Stimulated activated CD4-positive, alpha-beta T cell treated with anti-CD3 and anti-CD28 coated beads, Interleukin-2, amount 100 ng/mL, for 24 hours (primary cell): ENCODE results near the gene SLC28A3.
A peak's percentile ranks its signal among the peaks of the same experiment; 100 is the strongest.

ENCODE experiments used
- DNase-seq, 2 donors: peaks; one replicate each; pipeline ENCODE4 v3.0.0-alpha.2; 2020

The SLC28A3 gene

GRCh38 chr9:84294241-84294950 is 46.2 kb downstream of the SLC28A3 start:
- no peak for DNase-seq

GRCh38 chr9:84293001-84293798 is 47.4 kb downstream of the SLC28A3 start:
- DNase-seq, result peak in 1 of 2 donors; percentile 10

GRCh38 chr9:84285381-84285780 is 55.2 kb downstream of the SLC28A3 start:
- no peak for DNase-seq

GRCh38 chr9:84283946-84284345 is 56.6 kb downstream of the SLC28A3 start:
- DNase-seq, result no peak

- DNase-seq, result no peak
Observed at GRCh38 chr9:84278130-84278529, 62.4 kb downstream of the SLC28A3 start.

- no peak for DNase-seq
Observed at GRCh38 chr9:84277646-84278045, 62.9 kb downstream of the SLC28A3 start.

- DNase-seq, result no peak
Observed at GRCh38 chr9:84276741-84277140, 63.8 kb downstream of the SLC28A3 start.

- no peak for DNase-seq
Observed at GRCh38 chr9:84271921-84272556, 68.5 kb downstream of the SLC28A3 start.

GRCh38 chr9:84271531-84271900 is 69.0 kb downstream of the SLC28A3 start:
- DNase-seq, result peak; percentile 23 to 58

- no peak for DNase-seq
Observed at GRCh38 chr9:84270847-84271530, 69.6 kb downstream of the SLC28A3 start.

- DNase-seq, result no peak
Observed at GRCh38 chr9:84266087-84266561, 74.4 kb downstream of the SLC28A3 start.

- DNase-seq, result no peak
Observed at GRCh38 chr9:84264307-84265029, 76.1 kb downstream of the SLC28A3 start.

GRCh38 chr9:84261070-84261746 is 79.3 kb downstream of the SLC28A3 start:
- peak; percentile 63 to 66 for DNase-seq

- DNase-seq, result no peak
Observed at GRCh38 chr9:84258371-84258770, 82.2 kb downstream of the SLC28A3 start.

GRCh38 chr9:84255696-84256095 is 84.9 kb downstream of the SLC28A3 start:
- no peak for DNase-seq

GRCh38 chr9:84254972-84255371 is 85.6 kb downstream of the SLC28A3 start:
- DNase-seq, result no peak

GRCh38 chr9:84251921-84252320 is 88.6 kb downstream of the SLC28A3 start:
- DNase-seq, result no peak

- no peak for DNase-seq
Observed at GRCh38 chr9:84241817-84242373, 98.7 kb downstream of the SLC28A3 start.

- no peak for DNase-seq
Observed at GRCh38 chr9:84239343-84239742, 101.2 kb downstream of the SLC28A3 start.

- DNase-seq, result no peak
Observed at GRCh38 chr9:84238652-84239051, 101.9 kb downstream of the SLC28A3 start.

GRCh38 chr9:84235511-84235910 is 105.0 kb downstream of the SLC28A3 start:
- DNase-seq, result no peak
